ENCODE measurements around the gene TP53.
"Not testable (repeated sequence)": the region's sequence is repeated elsewhere in the genome, so short reads cannot be mapped to it uniquely, and the experiment has no call there.

Gene TP53

GRCh38 chr17:7629939-7630571 is 57.2 kb downstream of the TP53 start, which contains the start of gene SHBG:
Gene SHBG (plus strand): TSS chr17:7630135. CDS start chr17:7630173, 38 bp downstream.
- no peak for DNase-seq

GRCh38 chr17:7627250-7628121 is 59.8 kb downstream of the TP53 start, which contains the start of gene SAT2:
Gene SAT2 (minus strand): TSS chr17:7627821. CDS start chr17:7627635, 186 bp downstream.
- no peak for DNase-seq

- DNase-seq, result no peak
Measured at GRCh38 chr17:7626956-7627249, 60.4 kb downstream of the TP53 start.

DNA sequence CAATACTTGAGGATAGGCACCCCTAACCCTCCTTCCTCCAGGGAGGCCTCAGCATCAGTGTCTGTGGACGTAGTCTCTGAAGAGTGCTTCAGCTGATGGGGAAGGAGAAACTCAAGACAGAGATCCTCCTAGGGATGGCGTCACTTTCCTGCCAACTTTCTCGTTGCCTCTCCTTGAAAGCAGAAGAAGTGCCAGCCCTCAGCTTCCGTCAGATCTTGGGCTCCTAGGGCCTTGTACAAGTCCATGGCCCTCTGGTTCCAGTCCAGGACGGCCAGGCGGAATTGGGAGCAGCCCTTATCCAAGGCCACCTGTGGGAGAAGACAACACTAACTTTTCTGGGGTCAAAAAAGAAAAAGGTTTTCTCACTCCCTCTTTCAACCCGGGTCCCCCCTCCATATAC is 61.0 kb downstream of the TP53 start:
- no peak for DNase-seq

- DNase-seq, result not testable (repeated sequence)
Measured at GRCh38 chr17:7625749-7626148, 61.5 kb downstream of the TP53 start.

GRCh38 chr17:7623661-7624060 is 63.6 kb downstream of the TP53 start:
- no peak for DNase-seq

DNA sequence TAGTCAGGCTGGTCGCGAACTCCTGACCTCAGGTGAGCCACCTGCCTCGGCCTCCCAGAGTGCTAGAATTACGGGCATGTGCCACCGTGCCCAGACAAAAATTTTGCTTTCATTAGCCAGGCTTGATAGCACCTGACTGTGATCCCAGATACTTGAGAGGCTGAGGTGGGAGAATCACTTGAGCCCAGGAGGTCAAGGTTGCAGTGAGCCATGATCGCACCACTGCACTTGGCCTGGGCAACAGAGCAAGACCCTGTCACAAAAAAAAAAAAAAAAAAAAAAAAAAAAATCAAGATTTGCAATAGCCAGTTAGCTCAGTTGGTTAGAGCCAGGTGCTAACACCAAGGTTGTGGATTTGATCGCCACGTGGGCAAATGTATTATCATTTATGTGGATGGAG is 66.5 kb downstream of the TP53 start:
- no peak for DNase-seq

GRCh38 chr17:7618608-7619007 is 68.7 kb downstream of the TP53 start:
- DNase-seq, result no peak
